HG02798 (cell line): Measurements from ENCODE around the gene R3HDM4.
"Not testable (repeated sequence)": the region's sequence is repeated elsewhere in the genome, so short reads cannot be mapped to it uniquely, and the experiment has no call there.

ENCODE experiments used
- ATAC-seq: cut with Tn5 transposase; IDR thresholded peaks from one replicate; pipeline ENCODE4 v1.9.1; 2021; ENCODE audit warnings: mild to moderate bottlenecking; ENCODE audit not compliant: unreplicated experiment, poor library complexity

The R3HDM4 gene

GRCh38 chr19:896999-897398, 16.0 kb downstream of the R3HDM4 start:
- no peak for ATAC-seq

DNA sequence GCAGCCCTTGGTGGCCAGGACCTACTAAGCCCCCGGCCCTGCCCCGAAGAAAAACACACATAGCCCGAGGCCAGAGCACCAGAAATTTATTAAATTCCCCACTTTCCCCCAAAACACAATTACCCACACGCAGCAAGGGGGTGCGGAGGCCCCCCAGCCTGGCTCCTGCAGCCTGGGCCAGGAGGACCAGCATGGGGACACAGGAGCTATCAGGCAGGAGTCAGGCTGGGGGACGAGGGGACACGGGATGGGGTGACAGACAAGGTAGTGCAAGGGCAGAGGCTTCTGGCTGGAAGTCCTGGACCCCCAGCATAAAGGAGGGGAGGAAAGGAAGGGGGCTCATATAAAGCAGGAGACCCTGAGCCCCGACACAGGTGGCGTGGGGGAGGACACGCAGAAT, 16.6 kb downstream of the R3HDM4 start:
- ATAC-seq = no peak

DNA sequence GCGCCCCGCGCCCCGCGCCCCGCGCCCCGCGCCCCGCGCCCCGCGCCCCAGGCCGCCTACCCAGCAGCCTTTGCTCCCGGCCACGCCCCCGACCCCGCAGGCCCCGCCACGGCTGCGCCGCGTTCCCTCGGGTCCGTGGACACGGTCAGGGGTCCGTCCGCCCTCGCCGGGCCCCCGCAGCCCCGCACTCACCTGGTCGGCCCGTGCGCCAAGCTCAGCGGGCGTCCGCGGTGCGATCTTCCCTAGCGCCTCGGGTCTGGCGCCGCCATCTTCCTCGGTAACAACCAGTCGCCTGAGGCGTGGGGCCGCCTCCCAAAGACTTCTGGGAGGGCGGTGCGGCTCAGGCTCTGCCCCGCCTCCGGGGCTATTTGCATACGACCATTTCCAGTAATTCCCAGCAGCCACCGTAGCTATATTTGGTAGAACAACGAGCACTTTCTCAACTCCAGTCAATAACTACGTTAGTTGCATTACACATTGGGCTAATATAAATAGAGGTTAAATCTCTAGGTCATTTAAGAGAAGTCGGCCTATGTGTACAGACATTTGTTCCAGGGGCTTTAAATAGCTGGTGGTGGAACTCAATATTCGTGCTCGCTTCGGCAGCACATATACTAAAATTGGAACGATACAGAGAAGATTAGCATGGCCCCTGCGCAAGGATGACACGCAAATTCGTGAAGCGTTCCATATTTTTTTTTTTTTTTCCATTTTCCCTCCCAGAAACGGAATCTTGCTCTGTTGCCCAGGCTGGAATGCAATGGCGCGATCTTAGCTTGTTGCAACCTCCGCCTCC, 19.9 kb downstream of the R3HDM4 start, which contains the start of the genes MED16 and RNU6-9:
Gene MED16 (minus strand): TSS at position 294 of the 796 bp plus-strand sequence. CDS start 2,056 bp downstream, outside the sequence.
Gene RNU6-9 (plus strand): TSS at position 591 of the 796 bp plus-strand sequence.
- peak; percentile 86 for ATAC-seq

GRCh38 chr19:892243-892893, 20.7 kb downstream of the R3HDM4 start:
- ATAC-seq = no peak

DNA sequence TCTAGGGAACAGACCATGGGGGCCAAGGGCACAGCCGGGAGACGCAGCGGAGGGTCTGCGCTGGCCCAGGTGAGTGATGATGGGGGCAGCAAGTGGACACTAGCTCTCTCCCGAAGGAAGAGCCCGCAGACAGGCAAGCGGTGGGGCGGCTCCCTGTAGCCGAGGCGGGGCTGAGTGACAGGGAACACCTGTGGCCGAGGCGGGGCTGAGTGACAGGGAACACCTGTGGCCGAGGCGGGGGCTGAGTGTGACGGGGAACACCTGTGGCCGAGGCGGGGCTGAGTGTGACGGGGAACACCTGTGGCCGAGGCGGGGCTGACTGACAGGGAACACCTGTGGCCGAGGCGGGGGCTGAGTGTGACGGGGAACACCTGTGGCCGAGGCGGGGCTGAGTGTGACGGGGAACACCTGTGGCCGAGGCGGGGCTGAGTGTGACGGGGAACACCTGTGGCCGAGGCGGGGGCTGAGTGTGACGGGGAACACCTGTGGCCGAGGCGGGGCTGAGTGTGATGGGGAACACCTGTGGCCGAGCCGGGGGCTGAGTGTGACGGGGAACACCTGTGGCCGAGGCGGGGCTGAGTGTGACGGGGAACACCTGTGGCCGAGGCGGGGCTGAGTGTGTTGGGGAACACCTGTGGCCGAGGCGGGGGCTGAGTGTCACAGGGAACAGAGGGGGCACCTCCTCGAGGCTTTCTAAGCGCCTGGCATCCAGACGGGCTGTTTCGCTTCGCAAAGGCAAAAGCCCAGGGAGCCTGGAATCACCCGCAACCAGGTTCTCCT, 21.4 kb downstream of the R3HDM4 start:
- not testable (repeated sequence) for ATAC-seq

- ATAC-seq = no peak
Observed at GRCh38 chr19:890831-891230, 22.2 kb downstream of the R3HDM4 start.

- no peak for ATAC-seq
Observed at GRCh38 chr19:889662-890295, 23.2 kb downstream of the R3HDM4 start.

GRCh38 chr19:888581-889385, 24.2 kb downstream of the R3HDM4 start:
- ATAC-seq = no peak

DNA sequence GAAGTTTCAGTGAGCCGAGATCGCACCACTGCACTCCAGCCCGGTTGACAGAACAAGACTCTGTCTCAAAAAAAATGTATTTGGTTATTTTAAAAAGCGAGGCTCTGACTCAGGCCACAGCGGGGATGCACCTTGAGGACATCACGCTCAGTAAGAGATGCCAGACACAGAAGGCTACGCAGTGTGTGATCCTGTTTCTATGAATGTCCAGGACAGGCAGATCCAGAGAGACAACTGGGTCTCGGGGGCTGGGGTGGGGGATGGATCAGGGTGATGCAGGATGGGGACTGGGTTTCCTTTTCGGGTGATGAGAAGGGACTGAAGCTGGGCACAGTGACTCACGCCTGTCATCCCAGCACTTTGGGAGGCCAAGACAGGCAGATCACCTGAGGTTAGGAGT, 25.4 kb downstream of the R3HDM4 start:
- no peak for ATAC-seq

- ATAC-seq = no peak
Observed at GRCh38 chr19:887072-887471, 25.9 kb downstream of the R3HDM4 start.

- no peak for ATAC-seq
Observed at GRCh38 chr19:885536-886224, 27.3 kb downstream of the R3HDM4 start.

- ATAC-seq = no peak
Observed at GRCh38 chr19:884420-885211, 28.4 kb downstream of the R3HDM4 start.

DNA sequence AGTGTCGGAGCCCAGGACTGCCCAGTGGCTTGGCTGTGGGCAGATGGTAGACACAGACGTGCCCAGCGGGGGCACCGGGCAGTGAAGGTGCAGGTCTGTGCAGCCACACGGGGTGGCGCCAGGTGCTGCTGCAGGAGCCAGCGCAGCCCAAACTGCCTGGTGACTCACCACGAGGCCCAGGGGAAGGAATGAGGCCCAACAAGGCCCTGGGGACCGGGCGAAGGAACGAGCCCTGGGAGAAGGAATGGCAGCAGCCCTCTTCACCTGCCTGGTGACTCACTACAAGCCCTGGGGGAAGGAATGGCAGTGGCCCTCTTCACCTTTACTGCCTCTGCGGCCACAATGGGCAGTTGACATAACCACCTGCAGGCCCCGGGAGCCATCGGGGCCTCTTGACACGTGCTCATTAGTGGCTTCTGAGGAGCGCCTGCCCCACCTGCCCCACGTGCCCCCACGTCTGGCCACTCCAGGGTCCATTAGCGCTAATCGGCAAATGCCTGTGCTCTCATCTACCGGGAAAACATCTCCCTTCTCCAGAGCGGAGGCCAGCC, 29.3 kb downstream of the R3HDM4 start:
- ATAC-seq = no peak

GRCh38 chr19:882871-883497, 30.0 kb downstream of the R3HDM4 start:
- no peak for ATAC-seq

DNA sequence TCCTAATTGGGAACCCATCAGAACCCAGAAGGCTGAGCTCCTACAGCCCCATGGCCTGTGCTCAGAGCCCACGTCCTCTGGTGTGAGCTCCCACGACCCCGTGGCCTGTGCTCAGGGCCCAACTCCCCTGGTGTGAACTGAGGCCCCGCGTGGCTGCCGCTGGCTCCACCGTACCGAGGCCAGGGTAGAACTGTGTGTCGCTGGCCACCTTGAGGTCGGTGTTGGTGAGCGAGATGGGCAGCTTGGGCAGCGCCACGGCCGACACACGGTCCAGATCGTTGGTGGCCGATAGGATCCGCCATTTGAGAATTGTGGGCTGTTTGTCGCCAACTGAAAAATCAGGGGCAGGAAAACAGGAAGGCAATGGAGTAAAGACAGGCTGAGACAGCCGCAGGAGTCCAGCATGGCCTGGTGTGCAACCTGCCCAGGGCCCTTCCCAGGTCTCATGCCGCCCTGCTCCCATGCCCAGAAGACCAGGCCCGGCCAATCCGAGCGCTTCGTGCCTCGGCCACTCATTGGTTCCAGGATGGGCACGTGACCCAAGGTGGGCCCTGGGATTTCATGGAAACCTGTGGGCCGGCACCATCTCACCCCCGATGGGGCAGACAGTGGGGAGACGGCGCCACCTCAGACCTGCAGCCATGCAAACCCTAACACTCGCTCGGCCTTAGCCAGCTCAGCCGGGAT, 31.5 kb downstream of the R3HDM4 start:
- ATAC-seq = no peak

- no peak for ATAC-seq
Observed at GRCh38 chr19:879711-880438, 33.1 kb downstream of the R3HDM4 start.
